ENCODE data around the gene MSMP. TPM values are rescaled to one million over a fixed set of nuclear protein-coding genes. Genes with fewer than 3 reads are reported as not detected.
A peak's percentile ranks its signal among the peaks of the same experiment; 100 is the strongest.

Gene MSMP
- total and polyA plus RNA-seq, 2 experiments from 2014 or later = not detected

DNA sequence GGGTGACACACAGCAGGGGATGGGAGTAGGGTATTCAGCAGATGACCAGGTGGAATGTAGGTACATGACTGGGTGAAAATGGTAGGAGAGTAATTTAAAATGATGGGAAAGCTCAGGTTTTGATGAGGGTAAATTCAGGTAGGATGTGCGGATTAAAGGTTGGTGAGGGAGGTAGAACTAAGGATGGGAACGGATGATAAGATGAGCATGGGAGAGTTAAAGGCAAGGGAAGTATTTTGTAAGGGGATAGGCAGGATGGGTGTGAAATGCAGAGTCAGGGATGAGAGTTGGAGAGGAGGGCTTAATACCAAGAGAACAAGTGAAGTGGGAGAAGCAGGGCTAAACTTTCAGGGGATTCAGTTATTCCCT, 23.6 kb downstream of the MSMP start:
- H3K4me3 ChIP-seq = peak overlapping the region; percentile 76
- H3K27me3 ChIP-seq = no peaks in the 10 kb centered on the region
- peaks cover 14% of the 10 kb centered on the region for H3K36me3 ChIP-seq
- H3K9me3 ChIP-seq (ENCODE audit: low read depth) = no peaks in the 10 kb centered on the region
- DNase-seq (ENCODE audit: low read depth in 1 of 2, low spot score in 1 of 2) = no peak
- peak overlapping the region; percentile 100 for H3K27ac ChIP-seq
- TF ChIP-seq, protein P1, sequence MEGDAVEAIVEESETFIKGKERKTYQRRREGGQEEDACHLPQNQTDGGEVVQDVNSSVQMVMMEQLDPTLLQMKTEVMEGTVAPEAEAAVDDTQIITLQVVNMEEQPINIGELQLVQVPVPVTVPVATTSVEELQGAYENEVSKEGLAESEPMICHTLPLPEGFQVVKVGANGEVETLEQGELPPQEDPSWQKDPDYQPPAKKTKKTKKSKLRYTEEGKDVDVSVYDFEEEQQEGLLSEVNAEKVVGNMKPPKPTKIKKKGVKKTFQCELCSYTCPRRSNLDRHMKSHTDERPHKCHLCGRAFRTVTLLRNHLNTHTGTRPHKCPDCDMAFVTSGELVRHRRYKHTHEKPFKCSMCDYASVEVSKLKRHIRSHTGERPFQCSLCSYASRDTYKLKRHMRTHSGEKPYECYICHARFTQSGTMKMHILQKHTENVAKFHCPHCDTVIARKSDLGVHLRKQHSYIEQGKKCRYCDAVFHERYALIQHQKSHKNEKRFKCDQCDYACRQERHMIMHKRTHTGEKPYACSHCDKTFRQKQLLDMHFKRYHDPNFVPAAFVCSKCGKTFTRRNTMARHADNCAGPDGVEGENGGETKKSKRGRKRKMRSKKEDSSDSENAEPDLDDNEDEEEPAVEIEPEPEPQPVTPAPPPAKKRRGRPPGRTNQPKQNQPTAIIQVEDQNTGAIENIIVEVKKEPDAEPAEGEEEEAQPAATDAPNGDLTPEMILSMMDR (IDR thresholded peaks at IDR 0.05; ENCODE audit: low read depth, low read length) = no peak
- peaks cover 53% of the 10 kb centered on the region for H3K4me1 ChIP-seq (ENCODE audit: low read depth)

DNA sequence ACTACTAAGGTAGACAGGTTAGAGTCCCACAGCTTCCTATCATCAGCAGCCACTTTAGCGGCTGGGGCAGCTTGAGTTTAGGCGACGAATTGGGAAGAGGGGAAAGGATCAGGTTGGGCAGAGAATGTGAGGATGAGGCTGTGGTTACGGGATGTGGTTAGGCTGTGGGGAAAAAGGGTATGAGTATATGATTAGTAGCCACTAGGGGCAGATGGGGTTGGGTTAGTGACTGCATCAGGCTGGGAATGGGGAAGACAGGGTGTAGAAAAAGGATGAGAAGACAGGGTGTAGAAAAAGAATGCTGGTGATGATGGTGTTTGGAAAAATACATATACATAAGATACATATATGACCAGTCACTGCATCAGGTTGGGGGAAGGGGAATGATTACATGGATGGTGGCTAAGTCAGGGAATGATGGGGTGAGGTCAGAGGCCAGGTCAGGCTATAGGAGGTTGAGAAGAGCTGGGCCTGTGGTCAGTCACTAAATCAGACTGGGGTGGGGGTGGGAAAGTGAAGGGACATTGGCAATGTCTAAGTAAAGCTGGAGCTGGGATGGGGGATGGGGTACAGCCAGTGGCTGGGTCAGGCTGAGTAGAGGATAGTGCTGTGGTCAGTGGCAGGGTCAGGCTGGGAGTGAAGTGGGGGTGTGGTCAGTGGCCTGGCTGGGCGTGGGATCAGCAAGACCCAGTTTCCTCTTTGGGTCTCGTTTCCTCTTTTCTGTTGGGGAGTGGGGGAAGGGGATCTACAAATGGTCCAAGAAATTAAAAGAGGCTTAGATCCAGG, 24.2 kb downstream of the MSMP start:
- TF ChIP-seq, protein P1 (IDR thresholded peaks at IDR 0.05; ENCODE audit: low read depth, low read length) = peak; percentile 68
- Histone ChIP-seq H3K9me3 (ENCODE audit: low read depth) (no peaks in the 10 kb centered on the region), H3K4me3 (peak overlapping the region; percentile 11), H3K27me3 (no peaks in the 10 kb centered on the region), H3K4me1 (ENCODE audit: low read depth) (peaks cover 53% of the 10 kb centered on the region), H3K27ac (peak overlapping the region; percentile 100), H3K36me3 (peaks cover 14% of the 10 kb centered on the region)
- peak; percentile 56 to 86 for DNase-seq (ENCODE audit: low read depth in 1 of 2, low spot score in 1 of 2)

DNA sequence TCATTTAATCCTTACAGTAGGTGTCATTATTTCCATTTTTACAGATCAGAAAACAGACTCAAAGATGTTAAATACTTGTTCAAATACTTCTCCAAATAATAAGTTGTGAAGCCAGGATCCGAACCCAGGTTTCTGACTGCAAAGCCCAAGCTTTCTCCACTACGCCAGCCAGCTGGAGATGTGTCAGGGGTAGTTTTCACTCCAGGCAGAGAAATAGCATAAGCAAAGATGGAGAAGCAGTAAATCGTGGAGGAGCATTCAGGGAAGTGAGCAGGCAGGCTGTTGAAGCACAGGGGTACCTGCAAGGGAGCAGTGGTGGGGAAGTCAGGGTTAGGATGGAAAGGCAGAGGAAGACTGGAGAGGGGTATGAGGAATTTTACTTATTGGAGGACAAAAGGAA, 25.0 kb downstream of the MSMP start:
- peak overlapping the region; percentile 100 for H3K27ac ChIP-seq
- peaks cover 53% of the 10 kb centered on the region for H3K4me1 ChIP-seq (ENCODE audit: low read depth)
- H3K9me3 ChIP-seq (ENCODE audit: low read depth) = no peaks in the 10 kb centered on the region

DNA sequence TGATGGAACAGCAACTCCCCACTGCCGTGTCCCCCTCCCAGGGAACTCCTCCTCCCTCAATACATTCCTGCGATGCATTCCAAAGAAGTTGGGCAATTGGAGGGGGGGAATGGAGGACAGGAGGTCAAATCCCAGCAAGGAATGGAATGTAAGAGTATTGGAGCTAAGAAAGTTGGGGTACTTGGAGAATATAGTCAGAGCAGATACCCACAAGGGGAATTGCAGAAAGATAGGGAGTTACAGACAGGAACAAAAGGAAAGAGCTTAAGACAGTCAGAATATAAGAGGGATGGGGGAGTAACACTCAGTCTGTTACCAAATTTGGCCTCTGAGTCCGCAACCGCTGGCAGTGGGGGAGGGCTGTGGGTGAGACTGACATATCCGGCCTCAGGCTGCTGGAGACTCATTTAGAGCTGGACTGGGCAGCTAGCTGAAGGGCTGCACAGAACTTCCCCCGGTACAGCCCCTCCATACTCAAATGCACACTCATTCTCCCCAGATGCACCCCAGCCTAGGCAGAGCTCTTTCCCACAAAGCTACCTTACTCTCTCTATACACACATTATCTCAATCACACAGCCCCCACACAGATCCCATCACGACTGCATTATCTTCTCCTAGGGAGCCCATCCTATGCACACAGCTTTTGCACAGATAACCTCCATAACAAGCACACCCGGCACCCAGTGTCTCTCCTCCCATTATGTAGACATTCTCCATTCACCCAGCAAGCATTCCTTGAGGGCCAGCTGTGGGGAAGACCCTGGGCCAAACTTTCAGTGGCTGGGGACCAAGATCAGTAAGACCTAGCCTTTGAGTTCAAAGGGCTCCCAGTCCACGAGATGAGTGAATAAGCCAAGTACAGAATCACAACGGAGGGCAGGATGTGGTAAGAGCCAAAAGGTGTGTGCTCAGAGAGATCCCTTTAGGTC, 25.8 kb downstream of the MSMP start:
- Histone ChIP-seq H3K27me3 (no peaks in the 10 kb centered on the region), H3K27ac (peak overlapping the region; percentile 100), H3K4me1 (ENCODE audit: low read depth) (peaks cover 49% of the 10 kb centered on the region), H3K9me3 (ENCODE audit: low read depth) (no peaks in the 10 kb centered on the region), H3K4me3 (peak overlapping the region; percentile 11), H3K36me3 (peaks cover 26% of the 10 kb centered on the region)
- peak; percentile 90 to 97 for DNase-seq (ENCODE audit: low read depth in 1 of 2, low spot score in 1 of 2)
- TF ChIP-seq, protein P1 (IDR thresholded peaks at IDR 0.05; ENCODE audit: low read depth, low read length) = no peak

More for the DNA sequence above, 25.0 kb downstream of the MSMP start:
- no peaks in the 10 kb centered on the region for H3K27me3 ChIP-seq
- TF ChIP-seq, protein P1 (IDR thresholded peaks at IDR 0.05; ENCODE audit: low read depth, low read length) = no peak
- H3K36me3 ChIP-seq = peaks cover 18% of the 10 kb centered on the region
- peak overlapping the region; percentile 11 for H3K4me3 ChIP-seq
- no peak for DNase-seq (ENCODE audit: low read depth in 1 of 2, low spot score in 1 of 2)

DNA sequence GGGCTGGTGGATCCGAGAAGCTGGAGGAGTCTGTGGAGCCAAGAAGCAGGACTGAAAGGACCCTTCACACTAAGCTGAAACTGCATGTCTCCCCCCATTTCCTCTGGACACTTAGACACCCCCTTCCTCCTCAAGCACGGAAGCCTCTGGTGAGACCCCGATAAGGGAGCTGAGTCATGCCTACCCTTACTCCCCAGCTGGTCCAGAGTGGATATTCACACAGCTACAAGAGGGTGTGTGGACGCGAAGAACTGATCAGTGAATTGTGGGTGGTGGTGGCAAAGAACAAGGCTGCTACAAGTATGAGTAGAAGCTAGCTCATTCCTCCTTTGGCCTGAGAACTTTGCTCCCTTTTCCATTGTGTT, 26.4 kb downstream of the MSMP start:
- Histone ChIP-seq H3K4me3 (peak overlapping the region; percentile 10), H3K36me3 (peaks cover 29% of the 10 kb centered on the region), H3K27me3 (no peaks in the 10 kb centered on the region), H3K4me1 (ENCODE audit: low read depth) (peaks cover 46% of the 10 kb centered on the region), H3K27ac (peak overlapping the region; percentile 100), H3K9me3 (ENCODE audit: low read depth) (no peaks in the 10 kb centered on the region)
- peak in 1 of 2 donors; percentile 7 for DNase-seq (ENCODE audit: low read depth in 1 of 2, low spot score in 1 of 2)
- TF ChIP-seq, protein P1 (IDR thresholded peaks at IDR 0.05; ENCODE audit: low read depth, low read length) = no peak
